CMK (cell line): ENCODE measurements around the gene MACIR.

Source experiments
- DNase-seq: peaks from one replicate; pipeline ENCODE4 v3.0.0-alpha.2; 2010; ENCODE audit warnings: low read depth

Gene MACIR

GRCh38 chr5:103291606-103292005 is 33.0 kb downstream of the MACIR start:
- DNase-seq, result no peak

- DNase-seq, result no peak
Measured at GRCh38 chr5:103293099-103293498, 34.5 kb downstream of the MACIR start.

GRCh38 chr5:103293719-103294118 is 35.2 kb downstream of the MACIR start:
- DNase-seq, result no peak

- no peak for DNase-seq
Measured at GRCh38 chr5:103294906-103295305, 36.3 kb downstream of the MACIR start.

- DNase-seq, result no peak
Measured at GRCh38 chr5:103295424-103295823, 36.9 kb downstream of the MACIR start.

GRCh38 chr5:103295871-103296270 is 37.3 kb downstream of the MACIR start:
- DNase-seq, result no peak

- no peak for DNase-seq
Measured at GRCh38 chr5:103298117-103298516, 39.6 kb downstream of the MACIR start.

- DNase-seq, result no peak
Measured at GRCh38 chr5:103298607-103299188, 40.1 kb downstream of the MACIR start.

- no peak for DNase-seq
Measured at GRCh38 chr5:103305809-103306208, 47.2 kb downstream of the MACIR start.

- no peak for DNase-seq
Measured at GRCh38 chr5:103307470-103307869, 48.9 kb downstream of the MACIR start.

GRCh38 chr5:103308774-103309173 is 50.2 kb downstream of the MACIR start:
- no peak for DNase-seq

GRCh38 chr5:103313056-103313455 is 54.5 kb downstream of the MACIR start:
- no peak for DNase-seq

GRCh38 chr5:103315455-103315854 is 56.9 kb downstream of the MACIR start:
- DNase-seq, result no peak

GRCh38 chr5:103327451-103327850 is 68.9 kb downstream of the MACIR start:
- DNase-seq, result no peak

- DNase-seq, result no peak
Measured at GRCh38 chr5:103327893-103328292, 69.3 kb downstream of the MACIR start.
